GM21576 (cell line): ENCODE data around the gene SFSWAP.
"Not testable (repeated sequence)": the region's sequence is repeated elsewhere in the genome, so short reads cannot be mapped to it uniquely, and the experiment has no call there.

Experiments used
- ATAC-seq: cut with Tn5 transposase; IDR thresholded peaks from one replicate; pipeline ENCODE4 v1.9.1; 2021; ENCODE audit warnings: mild to moderate bottlenecking, moderate library complexity; ENCODE audit not compliant: unreplicated experiment

The SFSWAP gene

DNA sequence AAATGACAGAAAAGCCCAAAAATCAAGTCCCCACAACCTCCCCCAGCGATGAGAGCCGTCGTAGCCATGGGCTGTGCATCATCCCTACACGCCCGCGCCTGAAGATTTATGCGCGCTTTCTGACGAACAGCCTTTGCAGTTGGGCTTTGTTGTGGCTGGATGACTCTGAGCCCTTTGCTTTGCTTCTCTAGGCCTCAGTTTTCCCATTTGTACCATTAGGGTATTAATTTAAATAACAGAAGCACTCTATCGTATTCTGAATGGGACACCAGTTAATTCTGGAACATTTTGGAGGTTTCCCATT, 24.2 kb downstream of the SFSWAP start:
- no peak for ATAC-seq

DNA sequence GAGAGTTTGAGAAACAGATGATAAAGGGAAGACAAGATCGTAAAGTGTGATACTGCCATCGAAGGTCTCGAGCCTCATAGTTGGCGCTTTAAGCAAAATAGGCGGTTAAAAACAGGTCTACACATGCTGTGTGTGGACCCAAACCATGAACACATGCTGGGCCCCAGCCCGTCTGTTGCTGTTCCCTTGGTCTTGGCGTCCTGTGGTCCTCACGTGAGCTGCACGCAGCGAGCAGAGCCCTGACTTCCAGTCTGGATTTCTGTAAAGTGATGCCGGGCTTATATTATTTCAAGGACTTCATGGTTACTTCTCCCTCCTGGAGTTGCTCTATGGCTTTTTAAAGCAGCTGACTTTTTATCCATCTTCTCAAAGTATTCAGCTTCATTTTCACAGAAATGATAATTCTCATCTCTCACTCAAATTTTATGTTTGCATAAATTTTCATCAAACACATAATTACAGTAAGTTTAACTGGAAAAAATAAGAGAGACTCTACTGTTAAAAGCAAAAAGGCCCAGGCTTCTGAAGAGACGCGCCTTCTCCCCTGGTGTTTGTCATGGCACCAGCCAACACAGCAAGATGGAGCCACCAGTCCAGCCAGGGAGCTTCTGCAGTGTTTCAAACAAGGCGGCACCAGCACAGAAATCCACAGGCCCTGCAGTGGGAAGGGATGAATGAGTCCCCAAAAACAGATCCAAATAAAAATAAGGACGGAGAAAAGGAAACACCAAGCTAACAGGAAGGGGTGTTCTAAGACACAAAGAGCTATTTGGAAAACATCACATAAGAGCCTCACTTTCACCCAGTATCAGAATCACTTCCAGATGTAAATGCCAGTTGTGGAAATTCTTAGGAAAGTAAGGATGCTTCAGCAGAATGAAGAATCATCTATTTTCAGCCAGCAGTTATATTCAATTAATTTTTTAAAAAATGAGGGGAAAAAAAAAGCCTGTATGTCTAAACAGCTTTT, 24.9 kb downstream of the SFSWAP start:
- ATAC-seq, result no peak

GRCh38 chr12:131736446-131737149, 25.7 kb downstream of the SFSWAP start:
- ATAC-seq, result no peak

DNA sequence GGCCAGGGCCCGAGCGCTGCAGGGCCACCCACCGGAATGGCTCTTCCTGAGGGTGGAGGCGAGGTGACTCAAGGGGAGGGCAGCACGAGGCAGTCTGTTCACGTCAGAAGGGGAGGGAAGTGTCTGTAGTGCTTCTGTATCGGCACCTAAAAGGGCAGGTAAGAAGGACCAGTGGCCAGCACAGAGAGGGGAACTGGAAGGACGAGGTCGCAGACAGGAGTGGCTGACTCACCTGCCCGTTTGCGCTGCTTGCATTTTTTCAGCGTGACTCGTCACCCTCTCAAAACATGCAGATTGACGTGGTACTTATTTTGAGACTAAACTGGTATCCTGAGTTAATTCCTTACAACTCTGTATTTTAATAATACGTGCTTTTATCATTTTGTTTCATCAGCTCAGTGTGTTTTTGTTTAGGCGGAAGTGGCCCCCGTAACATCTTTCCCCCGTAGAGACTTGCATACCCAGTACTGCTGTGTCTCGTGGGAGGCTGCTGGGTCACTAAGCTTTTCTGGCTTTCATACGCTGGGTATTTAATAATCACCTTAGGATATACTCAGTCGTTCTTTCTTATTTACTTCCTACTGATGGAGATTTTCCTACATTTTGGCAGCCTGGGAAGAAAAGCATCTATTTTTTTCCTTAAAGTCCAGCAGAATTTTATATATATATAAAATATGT, 26.4 kb downstream of the SFSWAP start:
- ATAC-seq, result no peak

DNA sequence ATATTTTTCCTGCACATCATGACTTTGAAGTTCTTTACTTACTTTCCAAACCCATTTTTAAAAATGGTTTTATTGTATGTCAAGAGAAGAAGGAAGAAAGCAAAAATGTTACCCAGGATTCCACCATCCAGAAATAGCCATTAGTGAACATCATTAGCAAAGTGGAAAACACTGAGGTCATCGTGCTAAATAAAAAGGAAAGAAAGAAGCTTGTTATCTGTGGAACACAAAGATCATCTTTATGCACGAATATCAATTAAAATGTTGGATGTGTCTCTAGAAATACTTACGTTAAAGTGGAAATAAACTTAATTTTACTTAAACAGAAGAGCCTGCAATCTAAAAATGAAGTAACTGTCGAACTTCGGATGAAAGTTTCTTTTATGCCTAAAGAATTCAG, 27.3 kb downstream of the SFSWAP start:
- ATAC-seq, result no peak

- ATAC-seq, result no peak
Measured at GRCh38 chr12:131740626-131741025, 29.7 kb downstream of the SFSWAP start.

DNA sequence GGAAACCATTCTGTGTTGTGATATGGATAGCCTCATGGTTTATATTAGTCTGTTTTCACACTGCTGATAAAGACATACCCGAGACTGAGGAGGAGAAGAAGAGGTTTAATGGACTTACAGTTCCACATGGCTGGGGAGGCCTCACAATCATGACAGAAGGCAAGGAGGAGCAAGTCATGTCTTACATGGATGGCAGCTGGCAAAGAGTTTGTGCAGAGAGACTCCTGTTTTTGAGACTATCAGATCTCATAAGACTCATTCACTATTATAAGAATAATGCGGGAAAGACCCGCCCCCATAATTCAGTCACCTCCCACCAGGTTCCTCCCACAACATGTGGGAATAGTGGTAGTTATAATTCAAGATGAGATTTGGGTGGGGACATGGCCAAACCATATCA, 31.9 kb downstream of the SFSWAP start:
- ATAC-seq, result not testable (repeated sequence)

GRCh38 chr12:131743410-131743809, 32.5 kb downstream of the SFSWAP start:
- not testable (repeated sequence) for ATAC-seq

GRCh38 chr12:131743880-131744279, 33.0 kb downstream of the SFSWAP start:
- ATAC-seq, result not testable (repeated sequence)

- ATAC-seq, result not testable (repeated sequence)
Measured at GRCh38 chr12:131744675-131745074, 33.8 kb downstream of the SFSWAP start.

- no peak for ATAC-seq
Measured at GRCh38 chr12:131745706-131746105, 34.8 kb downstream of the SFSWAP start.

- ATAC-seq, result no peak
Measured at GRCh38 chr12:131747276-131748177, 36.6 kb downstream of the SFSWAP start.

DNA sequence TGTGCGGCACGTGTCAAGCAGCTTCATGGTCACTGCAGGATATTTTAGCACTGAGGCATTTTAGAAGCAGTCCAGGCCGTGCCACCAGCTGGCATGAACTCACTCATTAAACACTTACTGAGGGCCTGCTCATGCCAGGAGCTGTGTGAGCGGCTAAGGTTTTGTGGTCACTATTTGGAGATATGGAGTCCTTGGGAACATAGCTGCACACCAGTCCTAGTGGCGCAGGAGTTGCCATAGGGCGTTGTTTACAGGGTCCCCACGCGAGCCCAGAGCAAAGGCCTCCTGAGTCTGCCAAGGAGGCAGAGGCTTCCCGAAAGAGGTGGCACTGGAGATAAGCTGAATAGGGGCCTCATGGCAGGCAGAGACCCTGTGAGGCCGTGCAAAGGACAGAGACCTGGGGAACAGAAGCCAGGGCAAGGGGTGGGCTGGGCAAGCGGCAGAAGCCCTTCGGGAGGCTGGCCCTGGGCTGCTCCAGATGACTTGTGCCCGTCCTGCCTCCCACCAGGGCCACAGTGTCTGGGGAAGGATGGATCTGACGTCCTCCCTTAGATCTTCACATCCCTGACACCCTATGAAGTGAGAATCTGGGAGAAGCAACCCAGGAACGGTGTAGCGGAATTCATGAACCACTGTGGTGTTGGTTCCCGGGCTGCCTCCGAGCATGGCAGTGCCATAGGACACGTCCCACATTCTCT, 38.9 kb downstream of the SFSWAP start:
- no peak for ATAC-seq

DNA sequence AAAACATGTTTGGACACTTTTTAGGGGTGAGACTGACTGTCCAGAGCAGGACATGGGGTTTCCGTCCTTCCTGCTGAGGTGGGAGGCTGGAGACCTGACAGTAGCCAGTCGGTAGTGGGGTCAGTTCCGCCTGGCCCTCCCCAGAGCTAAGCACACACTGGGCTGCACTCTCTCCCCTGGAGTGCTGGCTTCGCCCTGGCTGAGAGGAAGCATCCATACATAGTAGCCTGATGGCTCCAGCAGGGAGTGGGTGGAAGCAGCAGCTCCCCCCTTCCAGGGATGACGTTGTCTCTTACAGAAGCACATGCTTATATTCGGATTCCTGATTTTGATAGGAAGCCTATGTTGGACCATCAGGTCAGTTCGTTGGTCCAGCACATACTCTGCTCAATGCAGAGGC, 40.4 kb downstream of the SFSWAP start:
- no peak for ATAC-seq

GRCh38 chr12:131752451-131752850, 41.6 kb downstream of the SFSWAP start:
- no peak for ATAC-seq

DNA sequence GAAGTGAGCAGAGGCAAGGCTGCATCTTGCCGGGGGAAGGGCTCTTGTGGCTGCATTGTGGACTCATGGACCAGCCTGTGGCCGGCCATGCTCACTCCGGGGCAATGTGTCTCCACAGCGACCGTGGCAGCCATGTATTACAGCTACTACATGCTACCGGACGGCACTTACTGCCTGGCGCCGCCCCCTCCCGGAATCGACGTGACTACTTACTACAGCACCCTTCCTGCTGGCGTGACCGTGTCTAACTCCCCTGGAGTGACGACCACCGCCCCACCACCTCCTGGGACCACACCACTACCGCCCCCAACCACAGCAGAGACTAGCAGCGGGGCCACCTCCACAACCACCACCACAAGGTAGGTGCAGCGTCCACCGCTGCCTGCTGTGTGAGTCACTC, 42.1 kb downstream of the SFSWAP start:
- ATAC-seq, result no peak

GRCh38 chr12:131753757-131754156, 42.9 kb downstream of the SFSWAP start:
- no peak for ATAC-seq

- no peak for ATAC-seq
Measured at GRCh38 chr12:131754184-131754583, 43.3 kb downstream of the SFSWAP start.

- peak; percentile 56 for ATAC-seq
Measured at GRCh38 chr12:131755305-131756113, 44.6 kb downstream of the SFSWAP start.
